C4-2B (cell line): Measurements from ENCODE around the gene PERCC1.

Source experiments
- ZFX ChIP-seq: fragments of 450-650 bp; IDR thresholded peaks from 2 replicates; pipeline ENCODE4 v1.6.1; 2017
- TF ChIP-seq, protein P1 (sequence below): fragments of 450-650 bp; conservative IDR thresholded peaks from 2 replicates; pipeline ENCODE4 v1.5.1; 2017; ENCODE audit warnings: mild to moderate bottlenecking

DNA sequence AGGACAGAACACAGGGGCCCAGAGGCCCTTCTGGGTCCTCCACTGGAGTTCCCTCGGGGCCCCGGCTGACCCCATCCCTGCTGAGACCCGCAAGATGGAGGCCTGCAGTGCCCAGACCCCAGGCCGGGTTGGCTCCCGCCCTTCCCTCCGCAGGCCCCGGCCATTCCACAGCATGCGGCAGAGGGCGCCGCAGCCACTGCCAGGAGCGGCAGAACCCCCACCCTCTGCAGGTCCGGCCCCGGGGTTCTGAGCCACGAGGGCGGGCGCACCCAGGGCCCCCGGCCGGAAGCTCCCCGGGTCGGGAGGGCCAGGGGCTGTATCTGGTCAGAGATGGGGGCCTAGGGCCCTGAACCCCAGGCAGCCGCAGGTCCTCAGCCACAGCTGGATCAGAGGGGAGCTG lies 2.4 kb upstream of the PERCC1 start:
- TF ChIP-seq, protein P1, sequence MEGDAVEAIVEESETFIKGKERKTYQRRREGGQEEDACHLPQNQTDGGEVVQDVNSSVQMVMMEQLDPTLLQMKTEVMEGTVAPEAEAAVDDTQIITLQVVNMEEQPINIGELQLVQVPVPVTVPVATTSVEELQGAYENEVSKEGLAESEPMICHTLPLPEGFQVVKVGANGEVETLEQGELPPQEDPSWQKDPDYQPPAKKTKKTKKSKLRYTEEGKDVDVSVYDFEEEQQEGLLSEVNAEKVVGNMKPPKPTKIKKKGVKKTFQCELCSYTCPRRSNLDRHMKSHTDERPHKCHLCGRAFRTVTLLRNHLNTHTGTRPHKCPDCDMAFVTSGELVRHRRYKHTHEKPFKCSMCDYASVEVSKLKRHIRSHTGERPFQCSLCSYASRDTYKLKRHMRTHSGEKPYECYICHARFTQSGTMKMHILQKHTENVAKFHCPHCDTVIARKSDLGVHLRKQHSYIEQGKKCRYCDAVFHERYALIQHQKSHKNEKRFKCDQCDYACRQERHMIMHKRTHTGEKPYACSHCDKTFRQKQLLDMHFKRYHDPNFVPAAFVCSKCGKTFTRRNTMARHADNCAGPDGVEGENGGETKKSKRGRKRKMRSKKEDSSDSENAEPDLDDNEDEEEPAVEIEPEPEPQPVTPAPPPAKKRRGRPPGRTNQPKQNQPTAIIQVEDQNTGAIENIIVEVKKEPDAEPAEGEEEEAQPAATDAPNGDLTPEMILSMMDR: no peak; the same call in 1 of the 2 replicates
- no peak for TF ChIP-seq ZFX
